Measurements from ENCODE around the gene PLA2G2E.
A peak's percentile ranks its signal among the peaks of the same experiment; 100 is the strongest.
"Not testable (repeated sequence)": the region's sequence is repeated elsewhere in the genome, so short reads cannot be mapped to it uniquely, and the experiment has no call there.

Gene PLA2G2E

DNA sequence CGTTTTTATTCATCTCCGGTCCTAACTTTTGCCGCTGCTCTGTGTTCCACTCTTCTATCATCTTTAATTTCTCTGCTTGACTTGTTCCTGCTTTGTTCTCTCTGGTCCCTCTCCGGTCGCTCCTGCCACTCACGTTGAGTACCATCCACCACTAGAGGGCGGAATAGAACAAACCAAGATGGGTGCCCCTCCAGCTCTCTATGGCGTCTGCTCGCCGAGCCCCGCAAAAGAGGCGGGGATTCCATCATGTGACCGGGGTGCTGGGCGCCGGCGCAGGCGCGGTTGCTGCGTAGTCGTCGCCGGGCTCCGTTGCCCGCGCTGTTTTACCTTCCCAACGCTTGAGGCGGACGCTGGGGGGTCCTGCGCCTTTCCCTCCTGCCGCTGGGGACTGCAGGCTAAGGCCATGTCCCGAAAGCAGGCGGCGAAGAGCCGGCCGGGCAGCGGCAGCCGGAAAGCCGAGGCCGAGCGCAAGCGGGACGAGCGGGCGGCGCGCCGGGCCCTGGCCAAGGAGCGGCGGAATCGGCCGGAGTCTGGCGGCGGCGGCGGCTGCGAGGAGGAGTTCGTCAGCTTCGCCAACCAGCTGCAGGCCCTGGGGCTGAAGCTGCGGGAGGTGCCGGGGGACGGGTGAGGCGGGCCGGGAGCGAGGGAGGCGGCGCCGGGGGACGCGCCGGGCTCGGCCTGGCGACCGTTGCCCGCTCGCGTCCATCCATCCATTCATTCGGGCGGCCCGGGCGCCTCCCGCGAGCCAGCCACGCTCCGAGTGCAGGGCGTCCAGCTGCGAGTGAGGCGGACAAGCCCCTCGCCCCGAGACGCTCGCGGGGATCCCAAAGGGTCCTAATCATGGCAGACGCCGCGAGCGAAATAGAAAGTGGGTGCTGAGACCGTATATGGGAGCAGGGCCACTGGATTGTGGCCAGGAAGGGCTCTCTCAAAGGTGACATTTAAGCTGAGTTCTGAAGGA, 41.0 kb downstream of the PLA2G2E start, which contains the start of gene OTUD3:
Gene OTUD3 (plus strand): TSS at position 285 of the 961 bp plus-strand sequence. CDS start 119 bp downstream, at position 404.
- peak; percentile 97 for DNase-seq (ENCODE audit: low spot score)

- DNase-seq (ENCODE audit: low spot score) = not testable (repeated sequence)
These were observed 42.6 kb downstream of the PLA2G2E start for GRCh38 chr1:19880841-19881240.

DNA sequence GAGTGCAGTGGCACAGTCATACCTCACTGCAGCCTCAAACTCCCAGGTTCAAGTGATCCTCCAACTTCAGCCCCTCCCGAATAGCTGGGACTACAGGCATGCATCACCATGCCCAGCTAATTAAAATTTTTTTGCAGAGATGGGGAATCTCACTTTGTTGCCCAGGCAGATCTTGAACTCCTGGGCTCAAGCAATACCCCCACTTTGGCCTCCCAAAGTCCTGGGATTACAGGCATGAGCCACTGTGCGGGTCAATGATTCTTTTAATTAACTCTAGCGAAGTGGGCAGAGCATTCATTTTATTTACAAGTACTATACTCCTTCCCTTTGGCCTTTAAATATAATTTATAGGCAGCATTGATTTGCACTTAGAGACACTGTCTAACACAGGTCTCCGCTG, 43.8 kb downstream of the PLA2G2E start:
- no peak for DNase-seq (ENCODE audit: low spot score)

DNA sequence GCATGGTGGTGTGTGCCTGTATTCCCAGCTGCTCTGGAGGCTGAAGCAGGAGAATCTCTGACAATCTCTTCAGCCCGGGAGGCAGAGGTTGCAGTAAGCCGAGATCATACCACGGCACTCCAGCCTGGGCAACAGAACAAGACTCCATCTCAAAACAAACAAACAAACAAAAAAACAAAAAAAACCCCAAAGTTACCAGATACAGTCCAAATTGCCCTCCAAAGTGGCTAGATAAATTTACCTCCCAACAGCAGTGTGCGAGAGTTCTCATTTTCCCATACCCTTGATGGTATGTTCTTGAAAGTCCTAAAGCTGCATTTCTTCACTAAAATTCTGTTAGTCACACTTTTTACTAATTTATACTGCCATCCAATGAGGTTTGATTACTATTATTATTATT, 44.2 kb downstream of the PLA2G2E start:
- no peak for DNase-seq (ENCODE audit: low spot score)

DNA sequence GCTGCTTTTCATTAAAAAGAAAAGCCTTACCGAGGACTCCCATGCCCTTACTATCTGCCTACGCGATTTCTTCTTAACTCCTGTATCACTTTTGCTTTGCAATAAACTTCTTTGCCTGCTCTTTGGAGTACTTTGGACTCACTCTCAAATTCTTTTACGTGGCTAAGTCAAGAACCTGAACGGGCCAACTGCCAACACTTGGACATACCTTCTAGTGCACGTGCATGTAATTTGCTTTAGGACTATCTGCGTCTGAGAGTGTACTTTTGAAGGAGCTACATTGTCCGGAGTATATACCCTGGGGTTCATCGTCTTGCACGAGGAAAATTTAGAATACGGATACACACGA, 44.8 kb downstream of the PLA2G2E start:
- DNase-seq (ENCODE audit: low spot score) = no peak

DNA sequence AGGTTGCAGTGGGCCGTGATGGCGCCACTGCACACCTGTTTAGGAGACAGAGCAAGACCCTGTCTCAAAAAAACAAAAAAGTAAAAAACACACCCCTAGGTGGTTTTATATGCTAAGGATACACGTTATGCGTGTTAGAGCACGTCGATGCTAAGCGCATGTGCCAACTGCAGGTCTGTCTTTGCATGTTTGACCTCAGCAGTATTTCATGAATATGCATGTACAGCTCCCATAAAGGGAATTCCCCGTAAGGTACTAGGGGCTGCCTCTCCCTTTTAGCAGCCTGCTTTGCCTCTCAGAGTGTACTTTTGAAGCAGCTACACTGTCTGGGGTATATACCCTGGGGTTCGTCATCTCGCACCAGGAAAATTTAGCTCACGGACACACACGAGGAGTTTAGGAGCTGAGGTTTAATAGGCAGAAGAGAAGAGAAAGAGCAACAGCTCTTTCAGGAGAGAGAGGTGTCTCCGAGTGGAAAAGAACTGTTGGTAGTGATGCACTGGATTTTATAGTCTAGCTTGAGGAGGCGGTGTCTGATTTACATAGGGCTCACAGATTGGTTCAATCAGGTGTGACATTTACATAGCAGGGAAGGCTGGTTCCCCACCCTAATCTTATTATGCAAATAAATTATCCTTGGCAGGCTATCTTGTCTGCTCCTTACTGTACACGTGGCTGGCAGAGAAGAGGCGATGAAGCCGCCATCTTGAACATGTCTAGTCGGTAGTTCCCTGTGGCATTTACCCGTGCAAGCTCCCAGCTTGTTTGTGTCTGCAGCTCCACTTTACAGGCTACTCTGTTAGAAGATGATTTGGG, 45.4 kb downstream of the PLA2G2E start:
- no peak for DNase-seq (ENCODE audit: low spot score)

- DNase-seq (ENCODE audit: low spot score) = no peak
These were observed 46.2 kb downstream of the PLA2G2E start for GRCh38 chr1:19877181-19877750.

DNA sequence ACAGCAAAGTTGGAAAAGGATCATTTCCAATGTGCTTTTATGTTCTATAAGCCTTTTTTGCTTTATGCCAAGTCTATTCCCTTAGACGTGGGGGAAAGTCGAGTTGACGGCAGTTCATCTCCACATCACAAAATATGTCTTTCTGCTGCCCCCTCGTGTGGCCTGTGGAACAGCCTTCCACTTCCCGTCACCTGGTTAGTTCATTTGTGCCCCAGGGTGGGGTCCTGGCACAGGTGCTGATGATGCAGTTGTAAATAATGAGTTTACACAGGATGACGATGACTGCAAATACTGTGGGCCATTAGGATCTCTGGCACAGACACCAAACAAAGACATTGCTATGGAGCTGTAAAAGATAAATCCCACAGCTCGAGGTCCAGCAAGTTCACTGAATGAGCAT, 51.2 kb downstream of the PLA2G2E start:
- DNase-seq (ENCODE audit: low spot score) = peak; percentile 87

All from LoVo (cell line).